GM19397 (cell line): ENCODE measurements around the gene KLHL25.

Experiments
- ATAC-seq: cut with Tn5 transposase; IDR thresholded peaks from one replicate; pipeline ENCODE4 v1.9.1; 2021; ENCODE audit warnings: mild to moderate bottlenecking, moderate library complexity; ENCODE audit not compliant: unreplicated experiment

Gene KLHL25

GRCh38 chr15:85762039-85762755, 32.5 kb downstream of the KLHL25 start:
- ATAC-seq = no peak

- ATAC-seq = no peak
Observed at GRCh38 chr15:85761635-85762034, 33.1 kb downstream of the KLHL25 start.

DNA sequence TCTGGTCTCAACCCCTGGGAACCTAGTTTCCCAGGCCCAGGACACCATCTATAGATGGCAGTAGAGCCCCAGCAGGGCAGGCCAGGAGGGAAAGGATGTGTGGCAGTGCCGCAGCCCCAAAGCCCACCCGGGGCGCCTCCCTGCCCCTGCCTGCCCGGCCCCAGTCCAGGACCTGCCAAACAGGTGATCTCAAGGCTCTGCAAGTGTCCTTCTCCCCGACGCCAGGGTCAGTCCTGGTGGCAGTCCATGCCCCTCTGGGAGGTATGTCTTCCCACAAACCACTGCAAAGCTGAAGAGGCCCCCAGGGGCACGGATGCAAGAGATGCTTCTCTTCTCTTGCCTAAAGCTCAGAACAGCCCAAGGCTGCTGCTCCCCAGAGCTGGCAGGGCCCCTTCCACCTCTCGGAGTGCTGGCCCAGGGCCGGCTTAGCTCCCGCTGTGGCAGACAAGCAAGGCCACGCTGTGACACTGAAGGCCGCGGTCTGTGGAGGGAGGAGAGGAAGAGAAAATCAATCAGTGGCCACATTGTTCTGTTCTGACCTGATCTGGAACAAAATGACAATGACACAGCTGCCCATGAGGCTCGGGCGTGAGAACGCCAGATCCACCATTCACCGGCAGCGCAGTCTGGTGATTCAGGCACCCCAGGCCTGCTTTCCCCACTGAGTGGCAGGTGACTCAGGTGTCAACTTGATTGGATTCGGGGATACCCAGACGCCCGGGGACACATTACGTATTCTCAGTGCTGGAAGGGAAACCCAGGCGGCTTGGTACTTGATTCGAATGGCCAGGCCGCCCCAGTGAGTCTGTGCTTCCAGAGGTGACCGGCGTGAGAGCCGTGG, 34.0 kb downstream of the KLHL25 start:
- no peak for ATAC-seq

- no peak for ATAC-seq
Observed at GRCh38 chr15:85760049-85760448, 34.7 kb downstream of the KLHL25 start.

GRCh38 chr15:85759376-85759775, 35.3 kb downstream of the KLHL25 start:
- no peak for ATAC-seq

DNA sequence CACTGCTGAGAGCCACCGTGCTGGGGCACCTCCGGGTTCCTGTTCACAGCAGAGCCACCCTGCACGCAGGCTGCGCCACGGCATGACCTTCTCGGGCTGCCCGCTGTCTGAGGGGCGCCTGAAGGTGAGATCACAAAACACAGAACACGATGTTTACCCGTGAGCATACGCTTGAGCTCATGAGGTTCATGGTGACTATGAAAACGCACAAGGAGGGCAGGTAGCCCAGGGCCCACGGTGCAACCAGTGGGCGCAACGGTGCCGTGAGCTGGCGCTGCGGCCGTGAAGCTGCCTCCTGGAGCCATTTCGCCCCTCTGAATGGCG, 36.1 kb downstream of the KLHL25 start:
- ATAC-seq = no peak

DNA sequence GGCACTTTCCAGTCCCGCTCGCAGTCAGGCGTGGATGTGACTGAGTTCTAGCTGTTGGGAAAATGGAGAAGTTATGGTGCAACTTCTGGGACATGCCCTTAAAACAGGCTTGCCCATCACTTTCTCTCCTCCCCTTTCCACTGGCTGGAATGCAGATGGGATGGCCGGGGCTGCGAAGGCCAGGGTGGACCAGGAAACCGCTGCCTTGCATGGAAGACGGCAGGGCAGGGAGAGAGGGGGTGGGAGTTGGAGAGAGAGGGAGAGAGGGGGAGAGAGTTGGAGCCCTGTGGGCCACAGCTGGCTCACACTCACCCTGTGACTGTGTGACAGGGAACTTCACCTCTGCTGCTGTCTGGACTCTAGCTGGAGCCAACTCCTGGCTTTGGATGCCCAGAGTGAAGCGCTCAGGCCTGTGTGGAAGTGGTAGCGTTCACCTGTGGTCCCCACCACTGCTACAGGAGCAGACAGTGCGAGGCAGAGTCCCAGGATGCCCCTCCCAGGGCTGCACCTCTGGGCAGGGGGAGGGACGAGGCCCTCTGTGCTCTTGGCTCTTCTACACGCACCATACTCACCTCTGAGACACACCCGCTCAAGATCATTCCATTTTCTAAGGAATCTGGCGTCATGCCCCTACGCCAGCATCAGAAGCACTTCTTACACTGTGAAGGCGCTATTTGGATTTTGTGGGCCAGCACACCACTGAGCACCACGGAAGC, 36.6 kb downstream of the KLHL25 start:
- no peak for ATAC-seq

GRCh38 chr15:85757073-85757938, 37.4 kb downstream of the KLHL25 start:
- no peak for ATAC-seq

DNA sequence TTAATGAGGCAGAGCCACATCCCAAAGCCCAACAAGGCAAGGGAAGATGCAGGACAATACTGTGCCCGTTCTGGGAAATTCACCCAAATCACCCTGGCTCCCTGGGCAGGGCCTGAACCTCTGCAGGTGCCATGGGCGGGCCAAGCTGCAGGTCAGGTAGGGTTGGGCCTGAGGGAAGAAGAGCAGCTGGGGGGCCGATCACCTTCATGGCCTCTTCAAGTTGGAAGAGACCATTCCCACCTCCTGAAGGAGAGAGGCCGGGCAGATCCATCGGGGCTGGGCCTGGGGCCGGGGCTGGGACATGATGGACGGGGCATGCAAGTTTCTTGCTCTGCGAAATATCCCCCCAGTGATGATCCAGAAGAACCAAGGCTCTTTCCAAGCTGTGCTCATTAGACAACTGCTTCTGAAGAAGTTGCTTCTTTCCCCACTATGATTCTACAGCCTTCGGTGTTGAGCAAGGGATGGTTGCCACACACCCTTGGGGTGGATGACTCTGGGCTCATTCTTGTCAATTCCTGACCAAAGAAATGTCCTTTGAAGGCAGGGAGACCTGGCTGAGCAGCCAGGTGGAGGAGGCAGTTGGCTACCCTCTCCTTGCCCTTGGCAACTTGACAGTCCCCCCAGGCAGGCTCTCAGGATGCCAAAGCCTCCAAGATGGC, 38.2 kb downstream of the KLHL25 start:
- ATAC-seq = no peak

DNA sequence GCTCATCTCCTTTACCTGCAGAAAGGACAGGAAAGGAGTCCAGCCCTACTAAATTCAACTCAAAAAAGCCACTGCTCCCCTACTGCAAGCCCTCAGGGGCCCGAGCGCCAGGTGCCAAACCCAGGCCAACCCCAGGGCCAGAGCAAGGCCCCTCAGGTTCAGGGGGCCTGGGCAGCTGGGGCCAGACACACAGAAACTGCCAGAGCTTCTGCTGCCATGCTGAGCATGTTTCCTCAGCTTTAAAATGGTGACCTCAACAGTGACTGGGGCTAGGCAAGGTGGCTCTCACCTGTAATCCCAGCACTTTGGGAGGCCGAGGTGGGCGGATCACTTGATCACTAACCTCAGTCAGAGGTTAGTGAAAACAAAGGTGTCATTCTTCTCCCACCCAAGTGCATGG, 38.8 kb downstream of the KLHL25 start:
- no peak for ATAC-seq

- ATAC-seq = no peak
Observed at GRCh38 chr15:85755471-85755870, 39.3 kb downstream of the KLHL25 start.

- no peak for ATAC-seq
Observed at GRCh38 chr15:85754989-85755388, 39.7 kb downstream of the KLHL25 start.

- no peak for ATAC-seq
Observed at GRCh38 chr15:85753791-85754452, 40.8 kb downstream of the KLHL25 start.

- ATAC-seq = no peak
Observed at GRCh38 chr15:85753261-85753660, 41.5 kb downstream of the KLHL25 start.

DNA sequence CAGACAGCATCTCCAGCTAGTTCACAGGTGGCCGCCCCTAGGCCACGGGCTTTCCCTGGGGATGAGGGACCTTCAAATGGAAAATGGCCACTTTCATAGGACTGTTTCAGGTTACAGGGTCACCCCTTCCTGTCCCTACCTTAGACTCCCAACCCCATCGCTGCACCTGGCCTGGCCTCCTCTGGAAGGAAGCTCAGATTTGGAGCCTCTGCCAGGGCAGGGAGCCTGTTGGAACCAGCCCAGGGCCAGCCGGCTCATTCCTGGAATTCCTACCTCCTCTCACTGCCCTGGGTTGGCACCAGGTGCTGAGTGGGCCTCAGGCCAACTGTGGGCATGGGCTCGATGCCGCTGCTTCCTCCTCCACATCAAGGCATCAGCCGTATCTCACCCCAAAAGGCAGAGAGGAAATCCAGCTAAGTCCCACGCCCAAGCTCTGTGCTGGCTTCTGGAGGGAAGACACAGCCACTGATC, 42.2 kb downstream of the KLHL25 start:
- ATAC-seq = no peak

DNA sequence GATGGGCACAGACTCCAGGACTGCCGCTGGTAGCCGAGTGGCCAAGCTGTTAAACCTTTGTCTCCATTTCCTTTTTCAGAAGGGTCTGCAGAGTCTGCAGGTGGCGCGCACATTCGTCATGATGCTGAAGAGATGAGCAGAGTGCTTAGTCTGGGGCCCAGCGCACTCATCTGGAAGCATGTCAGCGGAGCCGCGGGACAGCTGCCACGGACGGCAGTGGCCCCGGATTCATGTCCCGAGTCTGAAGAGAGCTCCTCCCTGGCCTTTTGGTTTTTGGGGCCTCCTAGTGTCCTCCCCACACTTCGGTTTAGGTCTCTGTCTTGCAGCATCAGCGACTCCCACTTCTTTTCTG, 42.6 kb downstream of the KLHL25 start:
- no peak for ATAC-seq

DNA sequence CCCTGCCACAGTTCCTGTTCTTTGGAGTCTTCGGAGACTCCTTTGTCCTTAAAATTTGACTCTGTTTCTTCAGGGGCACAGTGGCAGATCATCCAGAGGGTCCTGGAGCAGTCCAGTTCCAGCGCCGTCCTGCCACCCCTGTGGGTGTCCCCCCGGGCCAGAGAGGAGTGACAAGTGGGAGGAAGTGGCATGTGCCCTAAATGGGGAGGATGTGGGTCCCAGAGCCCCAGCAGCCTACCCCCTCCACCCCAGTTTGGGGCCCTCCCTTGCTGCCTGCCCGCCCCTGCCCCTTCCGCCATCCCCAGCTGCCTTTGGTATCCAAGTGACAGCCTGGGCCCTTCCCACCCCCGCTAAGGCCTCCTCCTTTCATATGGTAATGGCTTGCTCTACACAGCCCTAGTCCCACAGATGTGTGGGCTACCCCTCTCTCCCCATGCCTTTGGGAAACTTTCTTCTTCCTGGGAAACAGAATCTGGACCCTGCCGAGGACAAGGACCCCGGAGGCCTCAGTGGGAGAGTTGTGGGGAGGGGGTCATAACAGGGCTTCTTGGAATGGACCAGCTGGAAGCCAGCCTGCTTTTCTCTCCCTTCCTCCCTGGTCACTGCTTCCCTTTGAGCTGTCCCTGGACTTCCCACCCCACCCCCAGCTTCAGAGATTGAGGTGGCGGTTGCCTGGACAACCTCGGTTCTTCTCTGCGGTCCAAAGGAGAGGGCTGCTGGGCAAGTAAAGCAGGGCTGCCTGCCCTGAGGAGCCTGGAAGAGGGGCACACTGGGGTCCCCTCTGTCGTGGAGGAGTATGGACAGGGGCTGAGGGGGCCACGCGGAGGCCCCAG, 43.2 kb downstream of the KLHL25 start:
- ATAC-seq = no peak

DNA sequence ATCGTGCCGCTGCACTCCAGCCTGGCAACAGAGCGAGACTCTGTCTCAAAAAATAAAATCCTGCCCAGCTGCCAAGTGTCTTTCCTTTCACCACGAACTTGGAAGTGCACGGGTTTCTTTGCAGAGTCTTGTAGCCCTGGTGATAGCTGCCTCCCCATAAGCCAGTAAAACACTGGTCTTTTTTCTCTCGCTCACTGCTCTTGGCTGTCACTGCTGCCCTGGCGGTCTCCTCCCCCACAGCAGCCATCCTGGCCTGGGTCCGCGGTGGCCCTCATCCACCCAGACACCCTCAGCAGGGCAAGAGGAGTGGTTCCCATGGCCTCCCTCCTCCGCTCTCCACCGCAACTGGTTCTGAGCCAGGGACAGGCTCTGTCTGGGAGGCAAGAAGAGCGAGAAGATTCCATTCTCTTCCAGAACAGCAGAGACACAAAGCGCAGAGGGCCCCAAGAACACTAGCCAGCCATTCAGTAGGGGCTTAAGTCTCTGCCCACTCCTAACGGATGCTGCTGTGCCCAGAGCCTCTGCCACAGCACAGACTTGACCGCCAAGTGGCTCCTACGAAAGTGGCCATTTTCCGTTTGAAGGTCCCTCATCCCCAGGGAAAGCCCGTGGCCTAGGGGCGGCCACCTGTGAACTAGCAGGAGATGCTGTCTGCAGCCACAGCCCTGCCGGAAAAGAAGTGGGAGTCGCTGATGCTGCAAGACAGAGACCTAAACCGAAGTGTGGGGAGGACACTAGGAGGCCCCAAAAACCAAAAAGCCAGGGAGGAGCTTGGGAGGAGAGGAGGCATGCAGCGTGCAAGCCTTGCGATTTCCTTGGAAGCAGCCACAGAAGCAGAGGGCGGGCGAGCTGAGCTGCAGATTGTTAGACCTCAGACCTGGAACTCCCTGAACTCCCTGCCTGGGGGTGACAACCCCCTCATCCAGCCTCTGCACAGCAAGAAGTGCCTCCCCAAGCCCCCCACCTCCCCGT, 44.1 kb downstream of the KLHL25 start:
- no peak for ATAC-seq
